ENCODE results near the gene PIGX. TPM values are rescaled to one million over a fixed set of nuclear protein-coding genes. Genes with fewer than 3 reads are reported as not detected.

The PIGX gene
- total and polyA plus RNA-seq, 7 donors, result 7.5 to 43.4 (median 19.4) TPM

DNA sequence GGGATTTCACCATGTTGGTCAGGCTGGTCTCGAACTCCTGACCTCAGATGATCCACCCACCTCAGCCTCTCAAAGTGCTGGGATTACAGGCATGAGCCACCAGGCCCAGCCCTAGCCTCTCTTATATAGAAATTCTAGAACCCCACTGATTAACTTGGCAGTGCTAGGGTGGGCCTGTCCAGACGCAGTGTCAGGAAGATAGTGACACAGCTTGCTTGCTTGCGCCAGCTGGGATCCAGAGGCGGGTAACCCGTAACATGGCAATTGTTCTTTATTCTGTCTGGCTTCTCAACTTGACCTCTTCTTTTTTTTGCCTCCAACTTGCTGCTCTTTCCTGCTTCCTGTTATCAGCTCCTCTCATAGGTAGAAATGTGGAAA, 16.3 kb upstream of the PIGX start:
- H3K4me3 ChIP-seq, result no peak overlapping the region
- H3K9me3 ChIP-seq, result no peaks in the 10 kb centered on the region
- ATAC-seq (no peak), DNase-seq (no peak)
- no peaks in the 10 kb centered on the region for H3K36me3 ChIP-seq (ENCODE audit: insufficient read depth in 1 of 2, low read depth in 1 of 2)
- H3K27me3 ChIP-seq (ENCODE audit: insufficient read depth in 3 of 3, low read length in 2 of 3), result no peaks in the 10 kb centered on the region
- H3K27ac ChIP-seq, result no peak overlapping the region
- intact Hi-C loops (cut with DNase I), result no loop called here
- TF ChIP-seq, protein P1, sequence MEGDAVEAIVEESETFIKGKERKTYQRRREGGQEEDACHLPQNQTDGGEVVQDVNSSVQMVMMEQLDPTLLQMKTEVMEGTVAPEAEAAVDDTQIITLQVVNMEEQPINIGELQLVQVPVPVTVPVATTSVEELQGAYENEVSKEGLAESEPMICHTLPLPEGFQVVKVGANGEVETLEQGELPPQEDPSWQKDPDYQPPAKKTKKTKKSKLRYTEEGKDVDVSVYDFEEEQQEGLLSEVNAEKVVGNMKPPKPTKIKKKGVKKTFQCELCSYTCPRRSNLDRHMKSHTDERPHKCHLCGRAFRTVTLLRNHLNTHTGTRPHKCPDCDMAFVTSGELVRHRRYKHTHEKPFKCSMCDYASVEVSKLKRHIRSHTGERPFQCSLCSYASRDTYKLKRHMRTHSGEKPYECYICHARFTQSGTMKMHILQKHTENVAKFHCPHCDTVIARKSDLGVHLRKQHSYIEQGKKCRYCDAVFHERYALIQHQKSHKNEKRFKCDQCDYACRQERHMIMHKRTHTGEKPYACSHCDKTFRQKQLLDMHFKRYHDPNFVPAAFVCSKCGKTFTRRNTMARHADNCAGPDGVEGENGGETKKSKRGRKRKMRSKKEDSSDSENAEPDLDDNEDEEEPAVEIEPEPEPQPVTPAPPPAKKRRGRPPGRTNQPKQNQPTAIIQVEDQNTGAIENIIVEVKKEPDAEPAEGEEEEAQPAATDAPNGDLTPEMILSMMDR (IDR thresholded peaks at IDR 0.05), result no peak
- no peaks in the 10 kb centered on the region for H3K4me1 ChIP-seq
- WGBS, 3 donors, result 76 to 84% (median 77%) methylated on average over 5 of the region's 5 CpGs

DNA sequence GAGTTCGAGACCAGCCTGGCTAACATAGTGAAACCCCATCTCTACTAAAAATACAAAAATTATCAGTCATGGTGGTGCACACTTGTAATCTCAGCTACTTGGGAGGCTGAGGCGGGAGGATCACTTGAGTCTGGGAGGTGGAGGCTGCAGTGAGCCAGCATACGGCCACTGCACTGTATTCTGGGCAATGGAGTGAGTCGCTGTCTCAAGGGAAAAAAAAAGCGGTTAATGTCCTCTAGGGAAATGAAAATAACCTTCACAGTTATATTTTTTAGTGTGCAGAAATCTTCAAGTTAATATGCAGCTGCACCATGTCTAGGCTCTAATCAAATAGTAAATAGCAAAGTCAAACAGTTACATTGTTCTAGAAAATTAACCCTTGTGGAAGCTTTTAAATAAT, 14.9 kb upstream of the PIGX start:
- no peaks in the 10 kb centered on the region for H3K9me3 ChIP-seq
- WGBS, 3 donors, result 81 to 84% (median 82%) methylated on average over 5 of the region's 5 CpGs
- no peak overlapping the region for H3K4me3 ChIP-seq
- H3K36me3 ChIP-seq (ENCODE audit: insufficient read depth in 1 of 2, low read depth in 1 of 2), result no peaks in the 10 kb centered on the region
- intact Hi-C loops (cut with DNase I), result no loop called here
- DNase-seq (no peak), ATAC-seq (no peak)
- H3K27ac ChIP-seq, result no peak overlapping the region
- TF ChIP-seq, protein P1 (IDR thresholded peaks at IDR 0.05), result no peak
- H3K4me1 ChIP-seq, result no peaks in the 10 kb centered on the region
- no peaks in the 10 kb centered on the region for H3K27me3 ChIP-seq (ENCODE audit: insufficient read depth in 3 of 3, low read length in 2 of 3)

DNA sequence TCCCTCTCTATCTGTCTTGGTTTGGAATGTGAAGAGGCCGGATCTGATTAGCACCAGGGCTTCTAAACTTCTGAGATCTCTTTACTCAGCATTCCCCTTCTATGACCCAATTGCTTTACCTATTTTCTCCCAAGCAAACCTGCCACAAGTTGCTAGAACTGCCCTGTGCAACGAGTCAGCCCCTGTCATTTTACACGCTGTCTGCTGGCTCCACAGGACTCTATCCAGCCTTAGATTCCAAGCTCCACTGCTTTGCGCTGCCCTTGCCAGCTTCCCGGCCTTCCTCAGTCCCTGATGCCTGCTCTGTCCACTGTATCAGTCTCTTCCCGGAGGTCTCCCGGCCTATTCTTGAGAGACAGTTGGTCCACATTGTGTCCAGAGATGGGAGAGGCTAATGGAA, 12.4 kb upstream of the PIGX start:
- no peak overlapping the region for H3K27ac ChIP-seq
- TF ChIP-seq, protein P1 (IDR thresholded peaks at IDR 0.05), result no peak
- H3K4me1 ChIP-seq, result no peaks in the 10 kb centered on the region
- ATAC-seq (no peak), DNase-seq (no peak)
- no peaks in the 10 kb centered on the region for H3K9me3 ChIP-seq
- no peaks in the 10 kb centered on the region for H3K27me3 ChIP-seq (ENCODE audit: insufficient read depth in 3 of 3, low read length in 2 of 3)
- intact Hi-C loops (cut with DNase I), result no loop called here
- H3K4me3 ChIP-seq, result no peak overlapping the region
- WGBS, 3 donors, result 76 to 79% (median 77%) methylated on average over 7 of the region's 7 CpGs
- no peaks in the 10 kb centered on the region for H3K36me3 ChIP-seq (ENCODE audit: insufficient read depth in 1 of 2, low read depth in 1 of 2)

DNA sequence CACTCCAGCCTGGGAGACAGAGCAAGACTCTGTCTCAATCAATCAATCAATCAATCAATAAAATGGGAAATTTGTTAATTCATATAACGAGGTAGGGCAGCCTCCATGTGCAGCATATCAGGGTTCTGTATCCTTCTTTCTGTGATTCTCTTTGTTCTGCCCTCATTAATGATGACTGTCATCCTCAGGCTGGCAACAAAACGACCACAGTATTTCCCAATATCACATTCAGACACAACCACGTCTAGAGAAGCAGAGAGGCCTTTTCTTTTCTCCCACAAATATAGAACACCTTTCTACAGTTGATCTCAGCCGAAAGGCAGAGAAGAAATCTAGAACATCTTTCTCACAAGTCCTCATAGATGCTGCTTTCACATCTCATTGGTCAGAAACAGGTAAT, 11.4 kb upstream of the PIGX start:
- intact Hi-C loops (cut with DNase I), result no loop called here
- H3K27me3 ChIP-seq (ENCODE audit: insufficient read depth in 3 of 3, low read length in 2 of 3), result no peaks in the 10 kb centered on the region
- no peak for ATAC-seq
- no peak overlapping the region for H3K27ac ChIP-seq
- no peak overlapping the region for H3K4me3 ChIP-seq
- no peaks in the 10 kb centered on the region for H3K4me1 ChIP-seq
- no peaks in the 10 kb centered on the region for H3K9me3 ChIP-seq
- no peaks in the 10 kb centered on the region for H3K36me3 ChIP-seq (ENCODE audit: insufficient read depth in 1 of 2, low read depth in 1 of 2)
- TF ChIP-seq, protein P1 (IDR thresholded peaks at IDR 0.05), result no peak
- DNase-seq, result no peak
- WGBS, 3 donors, result 77 to 87% (median 79%) methylated on average over 4 of the region's 4 CpGs

DNA sequence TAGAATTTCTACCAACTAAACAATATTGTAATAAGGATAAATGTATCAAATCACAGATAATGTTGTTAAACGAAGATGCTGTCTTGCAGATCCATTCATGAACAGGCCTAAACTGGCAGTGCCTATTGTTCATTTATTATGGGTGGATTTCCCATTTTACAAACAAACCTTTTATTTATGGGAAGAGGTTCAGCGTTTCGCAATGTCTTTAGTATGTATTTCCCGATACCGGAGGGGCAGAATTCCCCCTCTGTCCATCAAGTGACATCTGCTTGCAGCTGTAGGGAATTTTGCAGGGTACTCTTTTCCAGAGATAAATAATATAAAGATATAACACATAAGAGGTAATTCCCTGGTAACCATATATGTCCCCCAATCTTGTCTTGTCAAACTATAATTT, 5.8 kb upstream of the PIGX start:
- ATAC-seq, result no peak
- peaks cover 3% of the 10 kb centered on the region for H3K4me1 ChIP-seq
- WGBS, 3 donors, result 69 to 89% (median 85%) methylated on average over 5 of the region's 5 CpGs
- DNase-seq, result no peak
- no peaks in the 10 kb centered on the region for H3K36me3 ChIP-seq (ENCODE audit: insufficient read depth in 1 of 2, low read depth in 1 of 2)
- TF ChIP-seq, protein P1 (IDR thresholded peaks at IDR 0.05), result no peak
- no peak overlapping the region for H3K4me3 ChIP-seq
- H3K9me3 ChIP-seq, result no peaks in the 10 kb centered on the region
- intact Hi-C loops (cut with DNase I), result no loop called here
- no peaks in the 10 kb centered on the region for H3K27me3 ChIP-seq (ENCODE audit: insufficient read depth in 3 of 3, low read length in 2 of 3)
- H3K27ac ChIP-seq, result no peak overlapping the region

Measured in psoas muscle (tissue), 8 donors.